Endodermal cell (in vitro differentiated cells): Measurements from ENCODE around the gene PSD. TPM values are rescaled to one million over a fixed set of nuclear protein-coding genes. Genes with fewer than 3 reads are reported as not detected.

Experiments used
- DNase-seq: peaks from one replicate; pipeline ENCODE4 v3.0.0-alpha.2; 2017
- H3K27ac ChIP-seq: 2 replicates; pipeline ENCODE4 v1.5.1; 2013; ENCODE audit warnings: mild to moderate bottlenecking, low read depth, low read length, moderate library complexity
- H3K27me3 ChIP-seq: 2 replicates; pipeline ENCODE4 v1.6.1; 2013; ENCODE audit warnings: mild to moderate bottlenecking, low read length, moderate library complexity; ENCODE audit not compliant: insufficient read depth, control insufficient read depth, poor library complexity, severe bottlenecking
- H3K36me3 ChIP-seq: 2 replicates; pipeline ENCODE4 v1.7.0; 2013; ENCODE audit warnings: mild to moderate bottlenecking, low read length, moderate library complexity; ENCODE audit not compliant: control insufficient read depth, insufficient read depth
- H3K4me1 ChIP-seq: one replicate; pipeline ENCODE4 v1.7.0; 2013; ENCODE audit warnings: low read length; ENCODE audit not compliant: control insufficient read depth, insufficient read depth
- H3K4me3 ChIP-seq: 2 replicates; pipeline ENCODE4 v1.5.1; 2013; ENCODE audit warnings: mild to moderate bottlenecking, low read length, moderate library complexity
- H3K9ac ChIP-seq: 2 replicates; pipeline ENCODE4 v1.6.1; 2013; ENCODE audit warnings: mild to moderate bottlenecking, low read length, moderate library complexity; ENCODE audit not compliant: poor library complexity, severe bottlenecking; ENCODE audit errors: extremely low read depth
- H3K9me3 ChIP-seq: 2 replicates; pipeline ENCODE4 v1.6.1; 2013; ENCODE audit warnings: mild to moderate bottlenecking, low read length, moderate library complexity; ENCODE audit not compliant: control insufficient read depth
- H3K27ac Mint-ChIP-seq: 2 replicates; pipeline ENCODE4 v1.8.0; 2020; ENCODE audit warnings: mixed read lengths
- H3K27me3 Mint-ChIP-seq: 2 replicates; pipeline ENCODE4 v1.8.0; 2021; ENCODE audit warnings: mild to moderate bottlenecking, mixed read lengths; ENCODE audit not compliant: insufficient read depth
- H3K36me3 Mint-ChIP-seq: 2 replicates; pipeline ENCODE4 v1.8.0; 2020; ENCODE audit warnings: low read depth, mixed read lengths
- H3K4me1 Mint-ChIP-seq: 2 replicates; pipeline ENCODE4 v1.8.0; 2020; ENCODE audit warnings: mixed read lengths
- H3K4me3 Mint-ChIP-seq: 2 replicates; pipeline ENCODE4 v1.8.0; 2020; ENCODE audit warnings: mild to moderate bottlenecking, moderate library complexity, mixed read lengths
- H3K9me3 Mint-ChIP-seq: 2 replicates; pipeline ENCODE4 v1.8.0; 2020; ENCODE audit warnings: mild to moderate bottlenecking, mixed read lengths
- WGBS, 2 experiments: methylation state at CpG; one replicate each; pipeline versions ENCODE4 v1.1.5 to v1.1.7; 2013; ENCODE audit warnings: missing lambda C conversion rate in 2 of 2, mixed read lengths in 1 of 2; ENCODE audit not compliant: insufficient coverage in 1 of 2, insufficient read length in 1 of 2; 5-methylcytosine and 5-hydroxymethylcytosine counted together
- total RNA-seq, 2 donors: library from RNA; stranded (reverse); fragmentation: NEBNext Ultra II Directional in 1 of 2; extraction: Animal tissue kit (Norgen Biotek cat#: 25700) in 1 of 2; gene quantifications; 2 replicates in 1 of 2; 3 replicates in 1 of 2; pipeline ENCODE4 v1.2.1, GENCODE V29; 2021
- TF ChIP-seq, protein P1 (sequence below): fragments of 200-600 bp; sonication (generic); conservative IDR thresholded peaks from 2 replicates; pipeline ENCODE4 v1.5.0; 2021; ENCODE audit warnings: antibody characterized with exemption, mild to moderate bottlenecking

The PSD gene
- total RNA-seq, 2 donors from 2014 or later: 2.8 to 8.3 TPM

DNA sequence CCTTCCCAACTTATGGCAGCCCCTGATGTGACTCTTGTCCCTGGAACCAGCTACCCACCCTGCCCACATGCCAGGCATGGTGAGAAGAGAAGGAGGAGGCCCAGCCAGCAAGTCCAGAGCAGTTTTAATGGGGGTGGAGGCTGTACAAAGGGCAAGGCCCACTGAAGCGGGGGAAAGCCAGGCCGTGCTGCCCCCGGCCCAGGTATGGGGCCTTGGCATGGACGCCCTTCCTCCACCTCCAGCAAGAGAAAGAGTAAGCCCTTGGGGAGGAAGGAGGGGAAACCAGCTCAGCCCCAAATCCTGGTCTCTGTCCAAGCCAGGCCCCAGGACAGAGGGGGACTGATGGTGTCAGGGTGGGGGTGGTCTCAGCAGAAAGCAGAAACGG, 16.1 kb downstream of the PSD start:
- no peak overlapping the region for H3K27ac Mint-ChIP-seq

DNA sequence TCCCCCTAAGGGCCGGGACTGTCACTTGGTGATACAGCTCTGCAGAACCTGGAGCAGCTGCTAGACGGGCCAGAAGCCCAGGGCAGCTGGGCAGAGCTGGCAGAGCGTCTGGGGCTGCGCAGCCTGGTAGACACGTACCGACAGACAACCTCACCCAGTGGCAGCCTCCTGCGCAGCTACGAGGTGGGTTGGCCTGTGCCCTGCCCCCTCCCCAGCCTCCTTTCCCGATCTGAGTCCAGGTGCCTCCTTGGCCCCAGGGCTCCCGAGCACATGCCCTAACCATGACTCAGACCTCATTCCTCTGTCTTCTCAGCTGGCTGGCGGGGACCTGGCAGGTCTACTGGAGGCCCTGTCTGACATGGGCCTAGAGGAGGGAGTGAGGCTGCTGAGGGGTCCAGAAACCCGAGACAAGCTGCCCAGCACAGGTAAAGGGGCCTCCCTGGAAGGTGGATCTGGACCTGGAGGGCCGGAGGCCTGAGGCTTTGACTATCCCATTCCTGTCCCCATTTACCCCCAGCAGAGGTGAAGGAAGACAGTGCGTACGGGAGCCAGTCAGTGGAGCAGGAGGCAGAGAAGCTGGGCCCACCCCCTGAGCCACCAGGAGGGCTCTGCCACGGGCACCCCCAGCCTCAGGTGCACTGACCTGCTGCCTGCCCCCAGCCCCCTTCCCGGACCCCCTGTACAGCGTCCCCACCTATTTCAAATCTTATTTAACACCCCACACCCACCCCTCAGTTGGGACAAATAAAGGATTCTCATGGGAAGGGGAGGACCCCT, 16.7 kb downstream of the PSD start:
- Histone ChIP-seq H3K4me1 (no peaks in the 10 kb centered on the region), H3K36me3 (peaks cover 25% of the 10 kb centered on the region), H3K9me3 (no peaks in the 10 kb centered on the region), H3K9ac (no peak overlapping the region), H3K4me3 (no peak overlapping the region), H3K27ac (no peak overlapping the region), H3K27me3 (peaks cover 4% of the 10 kb centered on the region)
- no peaks in the 10 kb centered on the region for H3K9me3 Mint-ChIP-seq
- peaks cover 19% of the 10 kb centered on the region for H3K27me3 Mint-ChIP-seq
- no peak overlapping the region for H3K27ac Mint-ChIP-seq
- no peak overlapping the region for H3K4me3 Mint-ChIP-seq
- no peaks in the 10 kb centered on the region for H3K4me1 Mint-ChIP-seq
- 86 to 97% methylated on average over 5 to 17 of the region's 18 CpGs for whole genome bisulfite sequencing, 2 experiments
- TF ChIP-seq, protein P1, sequence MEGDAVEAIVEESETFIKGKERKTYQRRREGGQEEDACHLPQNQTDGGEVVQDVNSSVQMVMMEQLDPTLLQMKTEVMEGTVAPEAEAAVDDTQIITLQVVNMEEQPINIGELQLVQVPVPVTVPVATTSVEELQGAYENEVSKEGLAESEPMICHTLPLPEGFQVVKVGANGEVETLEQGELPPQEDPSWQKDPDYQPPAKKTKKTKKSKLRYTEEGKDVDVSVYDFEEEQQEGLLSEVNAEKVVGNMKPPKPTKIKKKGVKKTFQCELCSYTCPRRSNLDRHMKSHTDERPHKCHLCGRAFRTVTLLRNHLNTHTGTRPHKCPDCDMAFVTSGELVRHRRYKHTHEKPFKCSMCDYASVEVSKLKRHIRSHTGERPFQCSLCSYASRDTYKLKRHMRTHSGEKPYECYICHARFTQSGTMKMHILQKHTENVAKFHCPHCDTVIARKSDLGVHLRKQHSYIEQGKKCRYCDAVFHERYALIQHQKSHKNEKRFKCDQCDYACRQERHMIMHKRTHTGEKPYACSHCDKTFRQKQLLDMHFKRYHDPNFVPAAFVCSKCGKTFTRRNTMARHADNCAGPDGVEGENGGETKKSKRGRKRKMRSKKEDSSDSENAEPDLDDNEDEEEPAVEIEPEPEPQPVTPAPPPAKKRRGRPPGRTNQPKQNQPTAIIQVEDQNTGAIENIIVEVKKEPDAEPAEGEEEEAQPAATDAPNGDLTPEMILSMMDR: no peak
- peaks cover 23% of the 10 kb centered on the region for H3K36me3 Mint-ChIP-seq
- DNase-seq: peak; percentile 72

More for the DNA sequence above, 16.1 kb downstream of the PSD start:
- no peak overlapping the region for H3K4me3 Mint-ChIP-seq
- Histone ChIP-seq H3K9ac (no peak overlapping the region), H3K36me3 (peaks cover 24% of the 10 kb centered on the region), H3K9me3 (no peaks in the 10 kb centered on the region), H3K27ac (no peak overlapping the region), H3K4me3 (no peak overlapping the region), H3K4me1 (no peaks in the 10 kb centered on the region), H3K27me3 (peaks cover 9% of the 10 kb centered on the region)
- no peaks in the 10 kb centered on the region for H3K4me1 Mint-ChIP-seq
- no peak for DNase-seq
- peaks cover 23% of the 10 kb centered on the region for H3K36me3 Mint-ChIP-seq
- H3K9me3 Mint-ChIP-seq: no peaks in the 10 kb centered on the region
- 90% methylated on average over 5 of the region's 5 CpGs; no CpG with 5 or more reads in 1 of the 2 experiments for WGBS, 2 experiments
- peaks cover 25% of the 10 kb centered on the region for H3K27me3 Mint-ChIP-seq
- TF ChIP-seq, protein P1: no peak

DNA sequence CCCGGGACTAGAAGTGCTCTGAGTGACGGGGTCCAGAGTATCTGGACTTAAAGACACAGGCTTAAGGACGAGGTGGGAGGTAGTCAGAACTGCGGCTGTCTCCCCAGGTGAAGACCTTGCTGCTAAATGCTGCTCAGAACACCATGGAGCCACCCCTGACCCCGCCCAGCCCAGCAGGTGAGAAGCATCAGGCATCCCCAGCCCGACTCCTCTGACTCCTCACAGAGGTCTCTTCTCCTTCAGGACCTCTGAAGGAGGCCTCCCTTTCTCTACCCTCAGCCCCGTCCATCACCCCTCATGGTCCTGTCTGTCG, 17.3 kb downstream of the PSD start:
- TF ChIP-seq, protein P1: no peak
- Mint-ChIP-seq H3K27ac (no peak overlapping the region), H3K4me1 (peaks cover 4% of the 10 kb centered on the region), H3K4me3 (no peak overlapping the region), H3K27me3 (peaks cover 13% of the 10 kb centered on the region), H3K9me3 (no peaks in the 10 kb centered on the region), H3K36me3 (peaks cover 23% of the 10 kb centered on the region)
- H3K27ac ChIP-seq: no peak overlapping the region
- H3K4me1 ChIP-seq: peaks cover 3% of the 10 kb centered on the region
- H3K27me3 ChIP-seq: no peaks in the 10 kb centered on the region
- no peak overlapping the region for H3K4me3 ChIP-seq
- peaks cover 25% of the 10 kb centered on the region for H3K36me3 ChIP-seq
- H3K9me3 ChIP-seq: no peaks in the 10 kb centered on the region
- DNase-seq: no peak
- H3K9ac ChIP-seq: no peak overlapping the region
- WGBS, 2 experiments: 90% methylated on average over 5 to 8 of the region's 8 CpGs
